SU-DHL-6 (cell line): ENCODE results near the gene PXN.

Experiments used
- H2AFZ ChIP-seq: fragments of 200-600 bp; sonication (generic); 2 replicates; pipeline ENCODE4 v1.6.1; 2014; ENCODE audit warnings: low read depth, mild to moderate bottlenecking, moderate library complexity, mixed read lengths, antibody characterized with exemption, low read length; ENCODE audit not compliant: severe bottlenecking
- H3F3A ChIP-seq: fragments of 200-600 bp; shearing (Covaris generic); 2 replicates; pipeline ENCODE4 v1.6.0; 2016; ENCODE audit warnings: antibody characterized with exemption, mild to moderate bottlenecking; ENCODE audit not compliant: insufficient read depth
- H3K27ac ChIP-seq: fragments of 200-600 bp; sonication (generic); 2 replicates; pipeline ENCODE4 v1.5.1; 2016; ENCODE audit warnings: low read depth, mild to moderate bottlenecking, low read length, moderate library complexity, mixed read lengths
- H3K27me3 ChIP-seq: fragments of 200-600 bp; sonication (generic), shearing (Covaris generic); 2 replicates; pipeline ENCODE4 v1.6.0; 2014; ENCODE audit warnings: mild to moderate bottlenecking, low read length
- H3K36me3 ChIP-seq: fragments of 200-600 bp; sonication (generic); 2 replicates; pipeline ENCODE4 v1.6.1; 2014; ENCODE audit warnings: mild to moderate bottlenecking, low read length, mixed read lengths
- H3K4me2 ChIP-seq: fragments of 300-600, 200-600 bp; shearing (Covaris generic), sonication (generic); 2 replicates; pipeline ENCODE4 v1.6.0; 2014; ENCODE audit warnings: low read length, low read depth, mild to moderate bottlenecking; ENCODE audit not compliant: poor library complexity, severe bottlenecking
- H3K4me3 ChIP-seq: fragments of 200-600 bp; sonication (generic); 2 replicates; pipeline ENCODE4 v1.5.1; 2014; ENCODE audit warnings: antibody characterized with exemption, low read length, mild to moderate bottlenecking, mixed read lengths; ENCODE audit not compliant: insufficient read depth, poor library complexity, severe bottlenecking
- H3K79me2 ChIP-seq: fragments of 200-600 bp; sonication (generic); 2 replicates; pipeline ENCODE4 v1.6.1; 2014; ENCODE audit warnings: mild to moderate bottlenecking, low read length, moderate library complexity; ENCODE audit not compliant: insufficient read depth
- H3K9ac ChIP-seq: fragments of 200-600 bp; sonication (generic); 2 replicates; pipeline ENCODE4 v1.7.0; 2014; ENCODE audit warnings: mild to moderate bottlenecking, low read length
- H3K9me2 ChIP-seq: fragments of 200-600 bp; sonication (generic); replicated peaks from 2 replicates; pipeline ENCODE4 v1.6.1; 2014; ENCODE audit warnings: low read length; ENCODE audit not compliant: insufficient read depth
- H3K9me3 ChIP-seq: fragments of 200-600 bp; sonication (generic); 2 replicates; pipeline ENCODE4 v1.6.1; 2014; ENCODE audit warnings: low read length, mixed read lengths; ENCODE audit not compliant: insufficient read depth
- H4K20me1 ChIP-seq: fragments of 200-600 bp; sonication (generic); 2 replicates; pipeline ENCODE4 v1.6.1; 2014; ENCODE audit warnings: low read depth, mild to moderate bottlenecking, antibody characterized with exemption, low read length, moderate library complexity, mixed read lengths
- CTCF ChIP-seq: fragments of 200-600 bp; sonication (generic); IDR thresholded peaks from one replicate; pipeline ENCODE4 v1.5.1; 2017; ENCODE audit warnings: antibody characterized with exemption, mild to moderate bottlenecking, low read length, moderate library complexity; ENCODE audit not compliant: insufficient read depth, poor library complexity, severe bottlenecking
- EZH2phosphoT487 ChIP-seq: fragments of 200-600 bp; sonication (generic), shearing (Covaris generic); conservative IDR thresholded peaks from 2 replicates; pipeline ENCODE4 v1.6.1; 2018; ENCODE audit warnings: mild to moderate bottlenecking, antibody characterized with exemption, low read length, moderate library complexity, mixed read lengths

Gene PXN

GRCh38 chr12:120190386-120190785, 75.1 kb downstream of the PXN start:
- Histone ChIP-seq H3K9me3 (no peaks in the 10 kb centered on the region), H3K36me3 (peaks cover 6% of the 10 kb centered on the region), H3F3A (peaks cover 12% of the 10 kb centered on the region), H3K27ac (no peak overlapping the region; the same call in 1 of the 2 replicates), H2AFZ (no peak overlapping the region), H3K79me2 (peaks cover 82% of the 10 kb centered on the region), H3K9me2 (no peaks in the 10 kb centered on the region), H4K20me1 (no peaks in the 10 kb centered on the region; the same call in 1 of the 2 replicates), H3K4me2 (no peak overlapping the region), H3K27me3 (no peaks in the 10 kb centered on the region), H3K9ac (no peak overlapping the region), H3K4me3 (no peak overlapping the region)
- TF ChIP-seq CTCF (no peak), EZH2phosphoT487 (no peak)

- H3K4me2 ChIP-seq, result no peak overlapping the region
- H3K79me2 ChIP-seq, result peaks cover 69% of the 10 kb centered on the region
- no peaks in the 10 kb centered on the region for H3K27me3 ChIP-seq
- H3K36me3 ChIP-seq, result peaks cover 6% of the 10 kb centered on the region
- no peak overlapping the region for H3K9ac ChIP-seq
- peaks cover under 1% of the 10 kb centered on the region; the same call in 1 of the 2 replicates for H3F3A ChIP-seq
- H3K4me3 ChIP-seq, result no peak overlapping the region
- no peaks in the 10 kb centered on the region for H3K9me2 ChIP-seq
- no peak overlapping the region for H3K27ac ChIP-seq
- no peak overlapping the region for H2AFZ ChIP-seq
- TF ChIP-seq CTCF, result no peak
- no peak for TF ChIP-seq EZH2phosphoT487
- no peaks in the 10 kb centered on the region; the same call in 1 of the 2 replicates for H4K20me1 ChIP-seq
- no peaks in the 10 kb centered on the region for H3K9me3 ChIP-seq
Observed at GRCh38 chr12:120186654-120187053, 78.9 kb downstream of the PXN start.

GRCh38 chr12:120183211-120183631, 82.3 kb downstream of the PXN start:
- Histone ChIP-seq H3K4me3 (no peak overlapping the region), H3K9me3 (no peaks in the 10 kb centered on the region), H3K36me3 (peaks cover 6% of the 10 kb centered on the region), H3K4me2 (no peak overlapping the region), H3K9me2 (no peaks in the 10 kb centered on the region), H2AFZ (no peak overlapping the region), H3K27me3 (no peaks in the 10 kb centered on the region), H3K79me2 (peaks cover 51% of the 10 kb centered on the region), H4K20me1 (no peaks in the 10 kb centered on the region; the same call in 1 of the 2 replicates), H3K27ac (no peak overlapping the region), H3F3A (no peaks in the 10 kb centered on the region), H3K9ac (no peak overlapping the region)
- TF ChIP-seq CTCF, result no peak
- no peak for TF ChIP-seq EZH2phosphoT487
